OCI-LY3 (cell line): Measurements from ENCODE around the gene HP.

Source experiments
- CTCF ChIP-seq: fragments of 200-600, 300-600 bp; sonication (generic); IDR thresholded peaks from 2 replicates; pipeline ENCODE4 v1.5.1; 2014; ENCODE audit warnings: antibody characterized with exemption, low read length, low read depth
- EZH2phosphoT487 ChIP-seq: fragments of 200-600 bp; shearing (Covaris generic); IDR thresholded peaks from 2 replicates; pipeline ENCODE4 v1.6.1; 2018; ENCODE audit warnings: antibody characterized with exemption, mixed run types, low read depth

GRCh38 chr16:72050769-72051464, 3.4 kb upstream of the HP start:
- no peak for TF ChIP-seq CTCF
- no peak for TF ChIP-seq EZH2phosphoT487
